ENCODE data around the gene GLIS2. TPM values are rescaled to one million over a fixed set of nuclear protein-coding genes. Genes with fewer than 3 reads are reported as not detected.

Gene GLIS2
- total RNA-seq (2014; rRNA removed; shearing (Covaris generic)) = 1.8 and 2.9 TPM in 2 replicates

GRCh38 chr16:4315186-4316107, at the start of gene GLIS2:
Gene GLIS2 (plus strand): TSS chr16:4316067. CDS start chr16:4332281, 16,214 bp downstream.

DNA sequence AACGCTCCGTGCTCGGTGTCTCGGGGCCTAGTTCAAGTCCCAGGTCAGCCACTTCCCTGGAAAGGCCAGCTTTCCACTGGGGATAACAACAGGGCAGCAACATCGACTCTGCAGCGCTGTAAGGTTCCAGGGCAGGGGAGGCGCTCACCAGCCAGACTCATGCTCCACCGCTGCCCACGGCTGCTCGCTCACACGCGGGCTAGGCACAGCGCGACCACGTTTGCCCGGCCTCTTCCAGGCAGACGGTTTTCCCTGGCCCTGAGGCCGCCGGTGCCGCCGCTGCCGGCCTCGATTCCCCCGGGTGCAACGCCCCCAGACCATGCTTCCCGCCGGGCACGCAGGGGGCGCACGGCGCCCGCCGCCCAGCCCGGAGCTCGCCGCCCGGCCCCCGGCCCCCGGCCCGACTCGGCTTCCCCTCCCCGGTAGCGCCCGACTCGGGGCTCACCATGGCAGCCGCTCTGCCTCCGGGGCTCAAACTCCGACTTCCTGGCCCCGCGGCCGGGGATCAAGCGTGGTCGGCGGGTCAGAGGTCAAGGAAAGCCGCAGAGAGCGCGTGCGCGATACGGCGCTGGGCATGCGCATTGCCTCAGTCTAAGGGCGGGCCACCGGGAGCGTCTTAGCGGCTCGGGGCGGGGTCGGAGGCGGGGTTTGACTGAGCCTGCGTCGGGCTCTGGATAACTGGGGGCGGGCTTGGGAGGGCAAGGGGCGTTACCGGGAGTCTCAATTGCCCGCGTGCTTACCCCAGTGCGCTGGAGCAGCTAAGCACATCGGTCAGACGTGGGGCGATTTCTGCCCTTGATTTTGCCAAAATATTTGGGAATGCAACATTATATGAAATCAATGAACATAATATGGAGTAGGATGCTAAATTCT, 35.2 kb downstream of the GLIS2 start, which contains the start of gene PAM16:
TSS of gene PAM16 (minus strand) at position 535 of the 873 bp plus-strand sequence. CDS start at position 448, 87 bp downstream.

GRCh38 chr16:4371357-4372000, 55.6 kb downstream of the GLIS2 start, which contains the start of gene VASN:
Gene VASN (plus strand): TSS chr16:4371848. CDS start chr16:4380878, 9,030 bp downstream.

Other genes starting within 250 kb of the GLIS2 start
- gene ADCY9, start 199.6 kb upstream of the GLIS2 start, total RNA-seq (2014; rRNA removed; shearing (Covaris generic)) = 5.6 and 7.4 TPM in 2 replicates
- not detected in 2 replicates for gene SRL, start 74.0 kb upstream of the GLIS2 start, total RNA-seq (2014; rRNA removed; shearing (Covaris generic))
- gene TFAP4, start 43.0 kb upstream of the GLIS2 start, total RNA-seq (2014; rRNA removed; shearing (Covaris generic)) = 34.0 and 48.6 TPM in 2 replicates
- gene PAM16, start 35.3 kb downstream of the GLIS2 start, total RNA-seq (2014; rRNA removed; shearing (Covaris generic)) = 132 and 137 TPM in 2 replicates
- 1.6 and 1.9 TPM in 2 replicates for gene VASN, start 55.8 kb downstream of the GLIS2 start, total RNA-seq (2014; rRNA removed; shearing (Covaris generic))
- 24.9 and 30.9 TPM in 2 replicates for gene CORO7, start 100.5 kb downstream of the GLIS2 start, total RNA-seq (2014; rRNA removed; shearing (Covaris generic))
- 112 and 124 TPM in 2 replicates for gene DNAJA3, start 109.8 kb downstream of the GLIS2 start, total RNA-seq (2014; rRNA removed; shearing (Covaris generic))
- 106 and 129 TPM in 2 replicates for gene NMRAL1, start 158.6 kb downstream of the GLIS2 start, total RNA-seq (2014; rRNA removed; shearing (Covaris generic))
- gene HMOX2, start 160.3 kb downstream of the GLIS2 start, total RNA-seq (2014; rRNA removed; shearing (Covaris generic)) = 99.2 and 106 TPM in 2 replicates
- gene CDIP1, start 222.7 kb downstream of the GLIS2 start, total RNA-seq (2014; rRNA removed; shearing (Covaris generic)) = 8.0 and 8.1 TPM in 2 replicates
- not detected in 2 replicates for gene C16orf96, start 240.3 kb downstream of the GLIS2 start, total RNA-seq (2014; rRNA removed; shearing (Covaris generic))

Measured in A375 (cell line).